ENCODE results near the gene TEPSIN.

The TEPSIN gene

DNA sequence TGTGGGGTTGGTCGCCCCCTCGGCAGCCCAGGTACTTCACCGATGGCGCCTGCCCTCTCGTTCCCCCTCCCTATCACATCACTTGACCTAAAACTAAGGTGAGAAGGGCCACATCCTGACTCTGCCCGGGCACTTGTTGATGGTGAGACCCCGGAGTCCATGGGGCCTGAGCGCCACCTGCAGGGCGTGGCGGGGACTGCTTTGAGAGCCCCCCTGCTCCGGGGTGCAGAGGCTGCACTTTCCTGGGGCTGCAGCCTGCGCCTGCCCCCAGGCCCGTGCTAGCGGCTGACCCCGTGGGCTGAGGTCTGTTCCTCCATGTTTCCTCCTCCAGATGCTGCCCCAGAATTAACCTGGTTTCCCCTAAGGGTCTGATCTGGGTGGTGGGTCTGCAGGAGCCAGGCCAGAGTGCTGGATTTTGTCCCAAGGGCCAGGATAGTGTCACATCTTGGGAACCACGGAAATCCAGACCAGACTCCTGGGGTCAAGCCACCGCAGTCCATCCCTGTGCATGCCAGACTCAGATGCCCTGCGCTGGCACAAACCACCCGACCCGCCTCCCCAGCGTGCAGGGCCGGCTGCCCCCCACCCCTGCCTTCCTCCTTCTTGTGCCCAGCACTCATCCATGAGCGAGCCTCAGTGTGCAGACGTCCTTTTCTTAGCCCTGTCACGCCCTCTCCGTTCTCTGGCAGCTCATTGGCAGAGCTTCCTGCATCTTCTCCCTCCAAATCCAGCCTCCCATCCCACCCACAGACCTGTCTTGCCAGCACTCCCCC lies 3.0 kb upstream of the TEPSIN start:
- peaks cover 31 to 49% of the 10 kb centered on the region in 2 donors for H3K4me1 Mint-ChIP-seq
- peak; percentile 51 for DNase-seq
- H3K36me3 Mint-ChIP-seq = peaks cover 18 to 34% of the 10 kb centered on the region in 2 donors
- no peaks in the 10 kb centered on the region for H3K27me3 Mint-ChIP-seq
- no peaks in the 10 kb centered on the region for H3K9me3 Mint-ChIP-seq
- peak; percentile 20 to 21 for ATAC-seq (replicated peaks)
- peak overlapping the region; percentile 58 to 71 for H3K4me3 Mint-ChIP-seq
- peak overlapping the region; percentile 76 for H3K27ac Mint-ChIP-seq

GRCh38 chr17:81241203-81241602 lies 2.3 kb upstream of the TEPSIN start:
- no peak for ATAC-seq (replicated peaks)
- Mint-ChIP-seq H3K27ac (peak overlapping the region; percentile 52), H3K4me1 (peaks cover 32 to 54% of the 10 kb centered on the region in 2 donors), H3K9me3 (no peaks in the 10 kb centered on the region), H3K27me3 (no peaks in the 10 kb centered on the region), H3K36me3 (peaks cover 17 to 33% of the 10 kb centered on the region in 2 donors), H3K4me3 (peak overlapping the region; percentile 58 to 71)
- no peak for DNase-seq

DNA sequence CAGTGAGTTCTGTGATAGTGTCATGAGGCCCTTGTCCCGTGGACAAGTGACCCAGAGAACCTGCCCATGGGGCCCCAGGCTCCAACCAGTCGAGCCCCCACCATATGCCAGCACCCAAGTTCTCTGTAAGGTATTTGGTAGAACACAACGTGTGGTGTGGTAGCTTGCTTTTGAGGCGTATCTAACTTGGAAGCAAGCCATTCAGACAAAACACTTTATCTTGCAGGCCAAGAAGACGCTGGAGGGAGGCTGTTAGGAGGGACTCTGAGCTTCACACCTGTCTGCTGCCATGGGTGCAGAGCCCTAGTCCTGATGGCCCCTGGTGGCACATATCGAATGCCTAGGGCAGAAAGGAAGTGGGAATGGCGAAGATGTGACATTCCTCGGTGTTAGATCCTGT lies 1.9 kb upstream of the TEPSIN start:
- peak overlapping the region; percentile 52 for H3K27ac Mint-ChIP-seq

DNA sequence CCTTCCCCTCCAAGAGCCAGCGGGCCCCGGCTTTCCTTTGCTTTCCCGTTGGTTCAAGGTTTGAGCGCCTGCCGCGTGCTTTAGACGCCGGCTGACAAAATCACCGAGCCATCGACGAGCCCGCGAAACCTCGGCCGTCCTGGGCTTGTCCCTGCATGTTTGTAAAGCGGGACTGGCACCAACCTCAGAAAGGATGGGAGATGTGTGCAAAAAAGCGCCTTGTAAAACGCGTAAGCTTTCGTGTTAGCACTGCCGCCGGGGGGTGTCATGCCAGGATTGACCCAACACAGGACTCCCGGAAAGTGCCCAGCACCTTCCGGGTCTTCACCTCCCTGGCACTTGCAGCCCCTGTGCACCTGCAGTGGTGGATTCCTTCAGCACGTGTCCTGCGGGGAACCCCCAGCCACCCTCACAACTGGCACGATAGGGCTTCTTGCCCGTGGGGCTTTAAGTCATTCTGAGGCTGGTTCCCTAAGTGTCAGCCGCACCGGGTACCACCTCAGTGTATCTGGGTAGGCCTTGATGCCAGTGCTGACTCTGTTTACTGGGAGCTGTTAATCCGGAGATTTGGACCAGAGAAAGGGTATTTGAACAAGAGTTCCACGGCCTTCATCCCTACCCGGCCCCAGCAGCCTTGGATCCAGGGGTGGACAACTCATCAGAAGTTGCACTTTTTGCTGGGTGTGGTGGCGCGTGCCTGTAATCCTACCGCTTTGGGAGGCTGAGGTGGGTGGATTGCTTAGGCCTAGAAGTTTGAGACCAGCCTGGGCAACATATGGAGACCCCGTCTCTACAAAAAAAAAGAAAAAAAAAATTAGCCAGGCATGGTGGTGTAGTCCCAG lies 1.1 kb upstream of the TEPSIN start:
- ATAC-seq (replicated peaks) (peak; percentile 28 to 30), DNase-seq (peak; percentile 66)
- Mint-ChIP-seq H3K9me3 (no peaks in the 10 kb centered on the region), H3K27ac (peak overlapping the region; percentile 99), H3K4me1 (peaks cover 33 to 58% of the 10 kb centered on the region in 2 donors), H3K36me3 (peaks cover 18 to 34% of the 10 kb centered on the region in 2 donors), H3K4me3 (peak overlapping the region; percentile 94 to 97), H3K27me3 (no peaks in the 10 kb centered on the region)

More for the DNA sequence above, 1.9 kb upstream of the TEPSIN start:
- Mint-ChIP-seq H3K4me3 (peak overlapping the region; percentile 94 to 97), H3K4me1 (peaks cover 33 to 58% of the 10 kb centered on the region in 2 donors), H3K9me3 (no peaks in the 10 kb centered on the region), H3K36me3 (peaks cover 18 to 35% of the 10 kb centered on the region in 2 donors), H3K27me3 (no peaks in the 10 kb centered on the region)
- ATAC-seq (replicated peaks) (no peak), DNase-seq (no peak)

GRCh38 chr17:81238490-81238814 lies 403 bp downstream of the TEPSIN start:
- Mint-ChIP-seq H3K36me3 (peaks cover 22 to 36% of the 10 kb centered on the region in 2 donors), H3K4me1 (peaks cover 35 to 60% of the 10 kb centered on the region in 2 donors)

GRCh38 chr17:81237591-81238489 lies 1.0 kb downstream of the TEPSIN start:
- H3K27ac Mint-ChIP-seq = peak overlapping the region; percentile 80
- peaks cover 35 to 60% of the 10 kb centered on the region in 2 donors for H3K4me1 Mint-ChIP-seq

More at GRCh38 chr17:81238490-81238814, 403 bp downstream of the TEPSIN start:
- ATAC-seq (replicated peaks) = no peak
- Mint-ChIP-seq H3K9me3 (no peaks in the 10 kb centered on the region), H3K27ac (no peak overlapping the region), H3K27me3 (no peaks in the 10 kb centered on the region), H3K4me3 (peak overlapping the region; percentile 77 to 97)
- DNase-seq = no peak

GRCh38 chr17:81236784-81237183 lies 2.1 kb downstream of the TEPSIN start:
- H3K4me3 Mint-ChIP-seq = no peak overlapping the region
- H3K9me3 Mint-ChIP-seq = no peaks in the 10 kb centered on the region
- peaks cover 28 to 54% of the 10 kb centered on the region in 2 donors for H3K4me1 Mint-ChIP-seq

More at GRCh38 chr17:81237591-81238489, 1.0 kb downstream of the TEPSIN start:
- ATAC-seq (replicated peaks) (no peak), DNase-seq (no peak)
- Mint-ChIP-seq H3K4me3 (peak overlapping the region; percentile 77 to 97), H3K36me3 (peaks cover 22 to 36% of the 10 kb centered on the region in 2 donors), H3K9me3 (no peaks in the 10 kb centered on the region), H3K27me3 (no peaks in the 10 kb centered on the region)

DNA sequence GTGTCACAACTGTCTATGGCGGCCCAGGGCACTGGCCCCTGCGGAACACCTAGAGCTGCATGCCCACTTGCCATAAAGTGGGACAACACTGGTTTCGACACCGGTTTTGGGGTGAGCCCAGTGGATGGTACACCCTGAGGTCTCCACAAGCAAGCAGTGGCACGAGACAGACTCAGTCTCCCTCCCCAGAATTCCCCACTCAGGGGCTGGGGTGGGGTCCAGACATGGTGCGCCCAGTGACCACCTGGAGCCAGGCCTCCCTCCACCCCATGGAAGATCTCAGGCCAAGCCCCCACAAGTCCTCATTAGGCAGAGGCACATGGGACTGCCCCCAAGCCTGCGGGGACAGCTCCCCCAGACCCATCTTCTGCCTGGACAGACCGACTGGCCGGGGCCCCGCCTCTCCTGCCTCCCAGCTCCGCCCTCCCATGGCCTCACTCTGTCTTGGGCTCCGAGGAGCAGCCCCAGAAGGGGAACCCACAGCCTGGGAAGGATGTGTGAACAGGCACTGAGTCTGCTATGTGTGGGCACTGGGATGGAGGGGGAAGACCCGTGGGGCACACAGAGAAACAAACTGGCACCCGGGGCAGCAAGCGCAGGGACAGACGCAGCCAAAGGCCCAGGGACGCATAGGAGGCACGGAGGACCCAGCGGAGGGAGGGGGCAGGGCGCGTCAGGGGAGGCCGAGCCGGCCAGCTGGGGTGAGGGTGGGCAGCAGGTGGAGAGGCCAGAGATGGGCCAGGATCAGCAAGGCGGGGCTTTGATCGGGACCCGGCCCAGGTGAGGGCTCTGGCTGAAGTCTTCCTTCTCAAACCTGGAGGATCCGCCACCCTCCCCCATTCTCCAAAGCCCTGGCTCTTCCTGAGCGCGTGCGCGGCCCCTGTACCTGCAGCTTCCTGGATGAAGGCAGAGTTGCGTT lies 2.8 kb downstream of the TEPSIN start:
- Mint-ChIP-seq H3K36me3 (peaks cover 17 to 25% of the 10 kb centered on the region in 2 donors), H3K9me3 (no peaks in the 10 kb centered on the region), H3K4me1 (peaks cover 24 to 47% of the 10 kb centered on the region in 2 donors), H3K4me3 (no peak overlapping the region), H3K27ac (no peak overlapping the region), H3K27me3 (no peaks in the 10 kb centered on the region)
- no peak for ATAC-seq (replicated peaks)
- no peak for DNase-seq

More at GRCh38 chr17:81236784-81237183, 2.1 kb downstream of the TEPSIN start:
- ATAC-seq (replicated peaks) = no peak
- no peak for DNase-seq
- Mint-ChIP-seq H3K27me3 (no peaks in the 10 kb centered on the region), H3K27ac (no peak overlapping the region), H3K36me3 (peaks cover 22 to 28% of the 10 kb centered on the region in 2 donors)

DNA sequence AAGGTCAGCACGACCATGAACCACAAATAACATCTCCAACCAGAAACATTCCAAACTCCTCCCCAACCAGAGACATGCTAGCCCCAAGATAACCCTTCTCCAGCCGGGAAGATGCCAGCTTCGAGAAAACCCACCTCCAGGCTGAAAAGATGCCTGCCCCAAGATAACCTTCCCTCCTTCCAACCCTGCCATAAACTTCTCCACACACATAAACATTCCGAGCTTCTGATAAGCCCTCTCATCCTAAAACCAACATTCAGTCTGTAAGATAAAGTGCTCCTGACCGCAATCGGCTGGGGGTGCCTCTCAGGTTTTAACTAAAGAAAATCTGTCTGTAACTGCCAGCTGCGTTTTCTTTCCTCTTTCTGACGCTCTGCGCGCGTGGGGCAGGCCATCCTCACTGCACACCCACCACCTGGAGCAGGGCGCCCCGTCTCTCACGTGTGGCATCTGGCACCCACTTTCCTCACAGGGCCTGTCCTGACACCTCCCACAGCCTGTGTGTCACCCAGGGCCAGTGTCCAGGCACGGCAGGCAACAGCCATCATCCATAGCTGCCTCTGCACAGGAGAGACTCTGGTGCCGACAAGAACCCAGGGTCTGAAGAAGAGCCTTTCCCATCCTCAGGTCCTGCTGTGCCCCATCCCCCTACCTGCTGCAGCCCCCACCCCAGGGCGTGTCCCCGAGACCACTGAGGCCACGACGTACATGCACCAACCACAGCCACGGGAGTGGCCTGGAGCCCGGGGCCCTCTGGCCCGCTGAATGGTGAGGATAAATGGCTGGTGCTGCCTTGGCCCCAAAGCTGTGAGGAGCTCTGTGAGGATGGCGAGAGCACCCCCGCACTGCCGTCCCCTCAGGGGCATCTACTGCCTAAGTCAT lies 3.7 kb downstream of the TEPSIN start:
- no peak for ATAC-seq (replicated peaks)
- Mint-ChIP-seq H3K27ac (peak overlapping the region; percentile 37), H3K36me3 (peaks cover 19 to 27% of the 10 kb centered on the region in 2 donors)

DNA sequence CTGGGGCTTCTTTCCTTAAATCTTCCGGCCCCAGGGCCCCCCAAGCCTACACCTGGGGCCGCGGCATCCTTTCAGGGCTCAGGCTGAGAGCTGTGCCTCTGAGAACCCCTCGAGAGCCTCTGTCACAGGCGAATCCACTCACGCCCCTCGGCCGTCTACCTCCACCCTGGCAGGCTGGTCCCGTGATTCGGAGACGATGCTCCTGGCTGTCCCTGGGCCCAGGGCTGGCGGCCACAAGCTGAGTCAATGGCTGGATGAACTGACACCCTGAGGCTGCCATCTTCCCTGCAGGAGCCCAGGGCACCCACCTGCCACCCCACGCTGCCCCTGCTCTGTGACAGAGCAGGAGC lies 4.4 kb downstream of the TEPSIN start:
- H3K4me3 Mint-ChIP-seq = no peak overlapping the region
- H3K9me3 Mint-ChIP-seq = no peaks in the 10 kb centered on the region

More for the DNA sequence above, 3.7 kb downstream of the TEPSIN start:
- Mint-ChIP-seq H3K27me3 (no peaks in the 10 kb centered on the region), H3K9me3 (no peaks in the 10 kb centered on the region), H3K4me1 (peaks cover 22 to 38% of the 10 kb centered on the region in 2 donors), H3K4me3 (peak overlapping the region in 1 of 2 donors; percentile 2)
- DNase-seq = no peak

GRCh38 chr17:81233811-81234505 lies 4.9 kb downstream of the TEPSIN start:
- no peaks in the 10 kb centered on the region for H3K27me3 Mint-ChIP-seq
- ATAC-seq (replicated peaks) (no peak), DNase-seq (no peak)
- no peak overlapping the region for H3K27ac Mint-ChIP-seq
- peaks cover 27 to 41% of the 10 kb centered on the region in 2 donors for H3K4me1 Mint-ChIP-seq
- H3K36me3 Mint-ChIP-seq = peaks cover 26 to 32% of the 10 kb centered on the region in 2 donors
- H3K9me3 Mint-ChIP-seq = no peaks in the 10 kb centered on the region
- no peak overlapping the region for H3K4me3 Mint-ChIP-seq

More for the DNA sequence above, 4.4 kb downstream of the TEPSIN start:
- DNase-seq (no peak), ATAC-seq (replicated peaks) (no peak)
- peaks cover 27 to 39% of the 10 kb centered on the region in 2 donors for H3K4me1 Mint-ChIP-seq
- peaks cover 24 to 30% of the 10 kb centered on the region in 2 donors for H3K36me3 Mint-ChIP-seq
- no peak overlapping the region for H3K27ac Mint-ChIP-seq
- H3K27me3 Mint-ChIP-seq = no peaks in the 10 kb centered on the region

DNA sequence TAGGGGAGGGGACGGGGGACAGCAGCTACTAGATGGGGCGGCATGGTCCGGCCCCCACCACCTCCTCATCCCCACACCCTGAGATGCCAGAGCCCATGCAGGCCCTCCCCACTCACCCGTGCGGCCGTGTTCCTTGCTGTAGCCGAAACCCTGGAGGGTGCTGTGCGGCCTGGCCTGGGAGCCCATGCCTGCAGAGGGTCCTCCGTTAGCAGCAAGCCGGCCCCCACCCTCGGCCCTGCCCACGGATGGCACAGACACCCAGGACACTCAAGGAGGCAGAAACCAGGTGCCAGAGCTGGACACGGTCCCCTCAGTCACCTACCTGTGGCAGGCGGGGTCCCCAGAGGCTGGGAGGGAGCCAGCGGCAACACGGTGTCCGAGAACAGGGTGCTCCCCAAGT lies 5.5 kb downstream of the TEPSIN start:
- no peak overlapping the region for H3K27ac Mint-ChIP-seq
- no peaks in the 10 kb centered on the region for H3K27me3 Mint-ChIP-seq
- no peak for ATAC-seq (replicated peaks)
- H3K4me3 Mint-ChIP-seq = no peak overlapping the region
- H3K4me1 Mint-ChIP-seq = peaks cover 30 to 47% of the 10 kb centered on the region in 2 donors
- no peaks in the 10 kb centered on the region for H3K9me3 Mint-ChIP-seq
- no peak for DNase-seq
- peaks cover 28 to 32% of the 10 kb centered on the region in 2 donors for H3K36me3 Mint-ChIP-seq
